ENCODE measurements around the gene GAS7. TPM values are rescaled to one million over a fixed set of nuclear protein-coding genes. Genes with fewer than 3 reads are reported as not detected.

GAS7 gene
- total and polyA plus RNA-seq, 2 experiments from 2014 or later, result 1.9 to 10.7 TPM

GRCh38 chr17:9937241-9937761, 261.1 kb downstream of the GAS7 start:
- H4K20me1 ChIP-seq (replicated peaks; ENCODE audit: insufficient read depth), result no peaks in the 10 kb centered on the region
- H3F3A ChIP-seq (replicated peaks; ENCODE audit: low read depth), result no peaks in the 10 kb centered on the region
- no peaks in the 10 kb centered on the region for H3K4me1 Mint-ChIP-seq
- ATAC-seq, result no peak
- peaks cover 3% of the 10 kb centered on the region for H3K27me3 Mint-ChIP-seq (ENCODE audit: insufficient read depth, low read depth, poor library complexity)
- no peaks in the 10 kb centered on the region for H3K9me2 ChIP-seq (ENCODE audit: insufficient read depth)
- no peak overlapping the region for H3K4me2 ChIP-seq
- H3K4me3 ChIP-seq, result no peak overlapping the region
- H2AFZ ChIP-seq, result no peak overlapping the region
- TF ChIP-seq, protein P1, sequence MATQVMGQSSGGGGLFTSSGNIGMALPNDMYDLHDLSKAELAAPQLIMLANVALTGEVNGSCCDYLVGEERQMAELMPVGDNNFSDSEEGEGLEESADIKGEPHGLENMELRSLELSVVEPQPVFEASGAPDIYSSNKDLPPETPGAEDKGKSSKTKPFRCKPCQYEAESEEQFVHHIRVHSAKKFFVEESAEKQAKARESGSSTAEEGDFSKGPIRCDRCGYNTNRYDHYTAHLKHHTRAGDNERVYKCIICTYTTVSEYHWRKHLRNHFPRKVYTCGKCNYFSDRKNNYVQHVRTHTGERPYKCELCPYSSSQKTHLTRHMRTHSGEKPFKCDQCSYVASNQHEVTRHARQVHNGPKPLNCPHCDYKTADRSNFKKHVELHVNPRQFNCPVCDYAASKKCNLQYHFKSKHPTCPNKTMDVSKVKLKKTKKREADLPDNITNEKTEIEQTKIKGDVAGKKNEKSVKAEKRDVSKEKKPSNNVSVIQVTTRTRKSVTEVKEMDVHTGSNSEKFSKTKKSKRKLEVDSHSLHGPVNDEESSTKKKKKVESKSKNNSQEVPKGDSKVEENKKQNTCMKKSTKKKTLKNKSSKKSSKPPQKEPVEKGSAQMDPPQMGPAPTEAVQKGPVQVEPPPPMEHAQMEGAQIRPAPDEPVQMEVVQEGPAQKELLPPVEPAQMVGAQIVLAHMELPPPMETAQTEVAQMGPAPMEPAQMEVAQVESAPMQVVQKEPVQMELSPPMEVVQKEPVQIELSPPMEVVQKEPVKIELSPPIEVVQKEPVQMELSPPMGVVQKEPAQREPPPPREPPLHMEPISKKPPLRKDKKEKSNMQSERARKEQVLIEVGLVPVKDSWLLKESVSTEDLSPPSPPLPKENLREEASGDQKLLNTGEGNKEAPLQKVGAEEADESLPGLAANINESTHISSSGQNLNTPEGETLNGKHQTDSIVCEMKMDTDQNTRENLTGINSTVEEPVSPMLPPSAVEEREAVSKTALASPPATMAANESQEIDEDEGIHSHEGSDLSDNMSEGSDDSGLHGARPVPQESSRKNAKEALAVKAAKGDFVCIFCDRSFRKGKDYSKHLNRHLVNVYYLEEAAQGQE (IDR thresholded peaks at IDR 0.05; ENCODE audit: unreplicated experiment), result no peak
- TF ChIP-seq ZNF114 (CRISPR knock-in tag; IDR thresholded peaks at IDR 0.05) (no peak), ZNF331 (CRISPR knock-in tag; IDR thresholded peaks at IDR 0.05; ENCODE audit: low read depth) (no peak), ETS1 (IDR thresholded peaks at IDR 0.05) (no peak), EZH2phosphoT487 (IDR thresholded peaks at IDR 0.05; ENCODE audit: unreplicated experiment) (no peak), CREB1 (CRISPR knock-in tag; IDR thresholded peaks at IDR 0.05; ENCODE audit: low read depth) (no peak), NANOG (IDR thresholded peaks at IDR 0.05; ENCODE audit: borderline replicate concordance) (no peak), POLR2AphosphoS5 (IDR thresholded peaks at IDR 0.05; ENCODE audit: low read depth) (no peak), STAT1 (IDR thresholded peaks at IDR 0.05; ENCODE audit: unreplicated experiment) (no peak), EZH2 (IDR thresholded peaks at IDR 0.05; ENCODE audit: low read depth, unreplicated experiment) (no peak), JUNB (IDR thresholded peaks at IDR 0.05; ENCODE audit: unreplicated experiment) (no peak)
- TF ChIP-seq, protein P2, sequence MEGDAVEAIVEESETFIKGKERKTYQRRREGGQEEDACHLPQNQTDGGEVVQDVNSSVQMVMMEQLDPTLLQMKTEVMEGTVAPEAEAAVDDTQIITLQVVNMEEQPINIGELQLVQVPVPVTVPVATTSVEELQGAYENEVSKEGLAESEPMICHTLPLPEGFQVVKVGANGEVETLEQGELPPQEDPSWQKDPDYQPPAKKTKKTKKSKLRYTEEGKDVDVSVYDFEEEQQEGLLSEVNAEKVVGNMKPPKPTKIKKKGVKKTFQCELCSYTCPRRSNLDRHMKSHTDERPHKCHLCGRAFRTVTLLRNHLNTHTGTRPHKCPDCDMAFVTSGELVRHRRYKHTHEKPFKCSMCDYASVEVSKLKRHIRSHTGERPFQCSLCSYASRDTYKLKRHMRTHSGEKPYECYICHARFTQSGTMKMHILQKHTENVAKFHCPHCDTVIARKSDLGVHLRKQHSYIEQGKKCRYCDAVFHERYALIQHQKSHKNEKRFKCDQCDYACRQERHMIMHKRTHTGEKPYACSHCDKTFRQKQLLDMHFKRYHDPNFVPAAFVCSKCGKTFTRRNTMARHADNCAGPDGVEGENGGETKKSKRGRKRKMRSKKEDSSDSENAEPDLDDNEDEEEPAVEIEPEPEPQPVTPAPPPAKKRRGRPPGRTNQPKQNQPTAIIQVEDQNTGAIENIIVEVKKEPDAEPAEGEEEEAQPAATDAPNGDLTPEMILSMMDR (conservative IDR thresholded peaks at IDR 0.05; ENCODE audit: low read depth in 2 of 2), result no peak
- TF ChIP-seq, protein P3, sequence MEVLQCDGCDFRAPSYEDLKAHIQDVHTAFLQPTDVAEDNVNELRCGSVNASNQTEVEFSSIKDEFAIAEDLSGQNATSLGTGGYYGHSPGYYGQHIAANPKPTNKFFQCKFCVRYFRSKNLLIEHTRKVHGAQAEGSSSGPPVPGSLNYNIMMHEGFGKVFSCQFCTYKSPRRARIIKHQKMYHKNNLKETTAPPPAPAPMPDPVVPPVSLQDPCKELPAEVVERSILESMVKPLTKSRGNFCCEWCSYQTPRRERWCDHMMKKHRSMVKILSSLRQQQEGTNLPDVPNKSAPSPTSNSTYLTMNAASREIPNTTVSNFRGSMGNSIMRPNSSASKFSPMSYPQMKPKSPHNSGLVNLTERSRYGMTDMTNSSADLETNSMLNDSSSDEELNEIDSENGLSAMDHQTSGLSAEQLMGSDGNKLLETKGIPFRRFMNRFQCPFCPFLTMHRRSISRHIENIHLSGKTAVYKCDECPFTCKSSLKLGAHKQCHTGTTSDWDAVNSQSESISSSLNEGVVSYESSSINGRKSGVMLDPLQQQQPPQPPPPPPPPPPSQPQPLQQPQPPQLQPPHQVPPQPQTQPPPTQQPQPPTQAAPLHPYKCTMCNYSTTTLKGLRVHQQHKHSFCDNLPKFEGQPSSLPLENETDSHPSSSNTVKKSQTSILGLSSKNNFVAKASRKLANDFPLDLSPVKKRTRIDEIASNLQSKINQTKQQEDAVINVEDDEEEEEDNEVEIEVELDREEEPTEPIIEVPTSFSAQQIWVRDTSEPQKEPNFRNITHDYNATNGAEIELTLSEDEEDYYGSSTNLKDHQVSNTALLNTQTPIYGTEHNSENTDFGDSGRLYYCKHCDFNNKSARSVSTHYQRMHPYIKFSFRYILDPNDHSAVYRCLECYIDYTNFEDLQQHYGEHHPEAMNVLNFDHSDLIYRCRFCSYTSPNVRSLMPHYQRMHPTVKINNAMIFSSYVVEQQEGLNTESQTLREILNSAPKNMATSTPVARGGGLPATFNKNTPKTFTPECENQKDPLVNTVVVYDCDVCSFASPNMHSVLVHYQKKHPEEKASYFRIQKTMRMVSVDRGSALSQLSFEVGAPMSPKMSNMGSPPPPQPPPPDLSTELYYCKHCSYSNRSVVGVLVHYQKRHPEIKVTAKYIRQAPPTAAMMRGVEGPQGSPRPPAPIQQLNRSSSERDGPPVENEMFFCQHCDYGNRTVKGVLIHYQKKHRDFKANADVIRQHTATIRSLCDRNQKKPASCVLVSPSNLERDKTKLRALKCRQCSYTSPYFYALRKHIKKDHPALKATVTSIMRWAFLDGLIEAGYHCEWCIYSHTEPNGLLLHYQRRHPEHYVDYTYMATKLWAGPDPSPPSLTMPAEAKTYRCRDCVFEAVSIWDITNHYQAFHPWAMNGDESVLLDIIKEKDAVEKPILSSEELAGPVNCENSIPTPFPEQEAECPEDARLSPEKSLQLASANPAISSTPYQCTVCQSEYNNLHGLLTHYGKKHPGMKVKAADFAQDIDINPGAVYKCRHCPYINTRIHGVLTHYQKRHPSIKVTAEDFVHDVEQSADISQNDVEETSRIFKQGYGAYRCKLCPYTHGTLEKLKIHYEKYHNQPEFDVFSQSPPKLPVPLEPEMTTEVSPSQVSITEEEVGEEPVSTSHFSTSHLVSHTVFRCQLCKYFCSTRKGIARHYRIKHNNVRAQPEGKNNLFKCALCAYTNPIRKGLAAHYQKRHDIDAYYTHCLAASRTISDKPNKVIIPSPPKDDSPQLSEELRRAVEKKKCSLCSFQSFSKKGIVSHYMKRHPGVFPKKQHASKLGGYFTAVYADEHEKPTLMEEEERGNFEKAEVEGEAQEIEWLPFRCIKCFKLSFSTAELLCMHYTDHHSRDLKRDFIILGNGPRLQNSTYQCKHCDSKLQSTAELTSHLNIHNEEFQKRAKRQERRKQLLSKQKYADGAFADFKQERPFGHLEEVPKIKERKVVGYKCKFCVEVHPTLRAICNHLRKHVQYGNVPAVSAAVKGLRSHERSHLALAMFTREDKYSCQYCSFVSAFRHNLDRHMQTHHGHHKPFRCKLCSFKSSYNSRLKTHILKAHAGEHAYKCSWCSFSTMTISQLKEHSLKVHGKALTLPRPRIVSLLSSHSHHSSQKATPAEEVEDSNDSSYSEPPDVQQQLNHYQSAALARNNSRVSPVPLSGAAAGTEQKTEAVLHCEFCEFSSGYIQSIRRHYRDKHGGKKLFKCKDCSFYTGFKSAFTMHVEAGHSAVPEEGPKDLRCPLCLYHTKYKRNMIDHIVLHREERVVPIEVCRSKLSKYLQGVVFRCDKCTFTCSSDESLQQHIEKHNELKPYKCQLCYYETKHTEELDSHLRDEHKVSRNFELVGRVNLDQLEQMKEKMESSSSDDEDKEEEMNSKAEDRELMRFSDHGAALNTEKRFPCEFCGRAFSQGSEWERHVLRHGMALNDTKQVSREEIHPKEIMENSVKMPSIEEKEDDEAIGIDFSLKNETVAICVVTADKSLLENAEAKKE (CRISPR knock-in tag; IDR thresholded peaks at IDR 0.05), result no peak
- H3K27ac ChIP-seq (ENCODE audit: low read depth), result no peak overlapping the region
- H3K27ac Mint-ChIP-seq, result no peak overlapping the region
- no peaks in the 10 kb centered on the region for H3K36me3 ChIP-seq (ENCODE audit: insufficient read depth)
- no peak overlapping the region for H3K4me3 Mint-ChIP-seq
- no peaks in the 10 kb centered on the region; the same call in 2 of the 3 replicates for H3K9me3 Mint-ChIP-seq
- H3K27me3 ChIP-seq (ENCODE audit: insufficient read depth), result no peaks in the 10 kb centered on the region
- no peaks in the 10 kb centered on the region for H3K79me2 ChIP-seq (replicated peaks; ENCODE audit: insufficient read depth)
- no peak for DNase-seq (ENCODE audit: low spot score)
- H3K4me1 ChIP-seq (ENCODE audit: insufficient read depth), result no peaks in the 10 kb centered on the region
- H3K36me3 Mint-ChIP-seq (ENCODE audit: low read depth), result peaks cover 8% of the 10 kb centered on the region; the same call in 2 of the 3 replicates
